Colonic mucosa (tissue), 4 donors: ENCODE data around the gene AGBL4. TPM values are rescaled to one million over a fixed set of nuclear protein-coding genes. Genes with fewer than 3 reads are reported as not detected.

Experiments
- DNase-seq: peaks from one replicate; pipeline ENCODE4 v3.0.0-alpha.2; 2020
- H3K27ac ChIP-seq: fragments of 200-600 bp; one replicate; pipeline ENCODE4 v1.8.0; 2021
- H3K27me3 ChIP-seq: fragments of 200-600 bp; one replicate; pipeline ENCODE4 v1.8.0; 2021
- H3K36me3 ChIP-seq: fragments of 200-600 bp; one replicate; pipeline ENCODE4 v1.8.0; 2021
- H3K4me1 ChIP-seq: fragments of 200-600 bp; one replicate; pipeline ENCODE4 v1.8.0; 2021; ENCODE audit warnings: mild to moderate bottlenecking
- H3K4me3 ChIP-seq: fragments of 200-600 bp; one replicate; pipeline ENCODE4 v1.8.0; 2021
- H3K9ac ChIP-seq, 2 donors: one replicate each; pipeline ENCODE4 v1.7.0; 2013; ENCODE audit warnings: control low read depth in 2 of 2, low read depth in 2 of 2, low read length in 2 of 2
- H3K9me3 ChIP-seq: fragments of 200-600 bp; one replicate; pipeline ENCODE4 v1.8.0; 2021
- intact Hi-C: fragments of 100-400 bp; cut with DNase I; formaldehyde crosslinking; loops from one replicate; pipeline ENCODE4 v1.14.1; 2022
- total RNA-seq, 2 donors: library from RNA; stranded (reverse); fragmentation: NEBNext Ultra II Directional in 1 of 2; extraction: Animal tissue kit (Norgen Biotek cat#: 25700) in 1 of 2; gene quantifications; one replicate each; pipeline ENCODE4 v1.2.1, GENCODE V29; 2021
- TF ChIP-seq, protein P1 (sequence below): fragments of 200-600 bp; IDR thresholded peaks from one replicate; pipeline ENCODE4 v1.8.0; 2022; ENCODE audit warnings: antibody characterized with exemption, mild to moderate bottlenecking
- donor health status: healthy.
- donor health status: DM: no; HTN: no; CAD: no.
- donor health status: DM: no; HTN: no; CAD: no.

AGBL4 gene
- total RNA-seq, 2 donors from 2014 or later, result 0.24 to 0.30 TPM

DNA sequence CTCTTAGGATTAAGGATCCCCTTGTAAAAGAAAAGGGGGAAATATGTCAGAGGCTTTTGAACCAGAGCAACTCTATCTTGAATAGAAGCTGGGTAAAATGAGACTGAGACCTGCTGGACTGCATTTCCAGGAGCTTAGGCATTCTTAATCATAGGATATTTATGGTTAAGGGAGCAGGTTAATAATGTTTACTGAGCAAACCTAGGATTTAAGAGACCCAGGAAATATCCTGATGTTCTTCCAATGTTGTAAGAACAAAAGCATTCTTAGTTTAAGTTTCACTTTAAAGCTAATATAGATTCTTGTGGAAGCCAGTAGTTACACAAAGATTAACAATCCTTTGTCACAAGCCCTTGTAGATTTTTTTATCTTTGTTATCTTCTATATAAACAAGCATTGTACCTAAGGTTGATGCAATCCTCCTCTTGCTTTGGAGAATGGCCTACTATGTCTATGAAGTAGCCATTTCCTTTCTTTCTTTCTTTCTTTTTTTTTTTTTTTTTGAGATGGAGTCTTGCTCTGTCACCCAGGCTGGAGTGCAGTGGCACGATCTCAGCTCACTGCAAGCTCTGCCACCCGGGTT is 676.9 kb downstream of the AGBL4 start:
- H3K36me3 ChIP-seq, result no peaks in the 10 kb centered on the region
- no peak overlapping the region for H3K4me3 ChIP-seq
- no peak for DNase-seq
- H3K9ac ChIP-seq, result no peak overlapping the region
- H3K27me3 ChIP-seq, result no peaks in the 10 kb centered on the region
- intact Hi-C loops, result no loop called here
- TF ChIP-seq, protein P1, sequence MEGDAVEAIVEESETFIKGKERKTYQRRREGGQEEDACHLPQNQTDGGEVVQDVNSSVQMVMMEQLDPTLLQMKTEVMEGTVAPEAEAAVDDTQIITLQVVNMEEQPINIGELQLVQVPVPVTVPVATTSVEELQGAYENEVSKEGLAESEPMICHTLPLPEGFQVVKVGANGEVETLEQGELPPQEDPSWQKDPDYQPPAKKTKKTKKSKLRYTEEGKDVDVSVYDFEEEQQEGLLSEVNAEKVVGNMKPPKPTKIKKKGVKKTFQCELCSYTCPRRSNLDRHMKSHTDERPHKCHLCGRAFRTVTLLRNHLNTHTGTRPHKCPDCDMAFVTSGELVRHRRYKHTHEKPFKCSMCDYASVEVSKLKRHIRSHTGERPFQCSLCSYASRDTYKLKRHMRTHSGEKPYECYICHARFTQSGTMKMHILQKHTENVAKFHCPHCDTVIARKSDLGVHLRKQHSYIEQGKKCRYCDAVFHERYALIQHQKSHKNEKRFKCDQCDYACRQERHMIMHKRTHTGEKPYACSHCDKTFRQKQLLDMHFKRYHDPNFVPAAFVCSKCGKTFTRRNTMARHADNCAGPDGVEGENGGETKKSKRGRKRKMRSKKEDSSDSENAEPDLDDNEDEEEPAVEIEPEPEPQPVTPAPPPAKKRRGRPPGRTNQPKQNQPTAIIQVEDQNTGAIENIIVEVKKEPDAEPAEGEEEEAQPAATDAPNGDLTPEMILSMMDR, result no peak
- no peak overlapping the region for H3K27ac ChIP-seq
- no peaks in the 10 kb centered on the region for H3K4me1 ChIP-seq
- H3K9me3 ChIP-seq, result no peaks in the 10 kb centered on the region

DNA sequence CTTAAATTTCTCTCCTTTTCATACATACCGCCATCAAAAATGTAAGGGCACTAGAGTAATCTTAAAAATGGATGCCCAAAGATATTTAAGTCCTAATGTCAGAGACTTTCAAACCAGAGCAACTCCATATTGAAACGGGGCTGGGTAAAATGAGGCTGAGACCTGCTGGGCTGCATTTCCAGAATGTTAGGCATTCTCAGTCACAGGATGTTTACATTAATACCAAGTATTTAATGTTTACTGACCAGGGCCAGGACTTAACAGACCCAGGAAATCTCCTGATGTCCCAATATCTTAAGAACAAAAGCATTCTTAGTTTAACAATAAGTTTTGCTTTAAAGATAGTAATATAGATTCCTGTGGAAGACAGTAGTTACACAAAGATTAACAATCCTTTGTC is 683.2 kb downstream of the AGBL4 start:
- Histone ChIP-seq H3K27ac (no peak overlapping the region), H3K36me3 (no peaks in the 10 kb centered on the region), H3K4me3 (no peak overlapping the region), H3K4me1 (no peaks in the 10 kb centered on the region), H3K9me3 (no peaks in the 10 kb centered on the region), H3K9ac (no peak overlapping the region), H3K27me3 (no peaks in the 10 kb centered on the region)
- intact Hi-C loops, result no loop called here
- TF ChIP-seq, protein P1, result no peak
- no peak for DNase-seq

DNA sequence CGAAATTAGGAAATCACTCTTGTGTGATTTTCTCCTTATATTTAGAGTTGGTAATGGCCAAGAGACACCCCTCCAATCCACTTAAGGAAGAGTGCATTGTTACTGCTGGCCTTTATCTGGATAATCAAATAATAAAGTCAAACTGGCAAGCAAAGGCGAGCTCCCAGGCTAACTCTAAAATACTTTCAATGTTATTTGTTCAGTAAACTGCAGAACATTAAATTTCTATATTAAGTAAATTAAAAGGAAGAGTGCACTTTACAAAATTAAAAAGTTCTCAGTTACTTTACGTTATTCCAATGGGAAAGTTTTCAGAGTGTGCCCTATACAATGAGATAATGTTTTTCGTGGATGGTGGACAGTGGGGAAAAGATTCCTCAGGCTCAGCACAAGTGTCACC is 684.7 kb downstream of the AGBL4 start:
- no peak overlapping the region for H3K4me3 ChIP-seq
- no peak overlapping the region for H3K9ac ChIP-seq
- no peak overlapping the region for H3K27ac ChIP-seq
- TF ChIP-seq, protein P1, result no peak
- no peaks in the 10 kb centered on the region for H3K27me3 ChIP-seq
- no peaks in the 10 kb centered on the region for H3K4me1 ChIP-seq
- no peaks in the 10 kb centered on the region for H3K36me3 ChIP-seq
- DNase-seq, result no peak
- intact Hi-C loops, result no loop called here
- no peaks in the 10 kb centered on the region for H3K9me3 ChIP-seq

DNA sequence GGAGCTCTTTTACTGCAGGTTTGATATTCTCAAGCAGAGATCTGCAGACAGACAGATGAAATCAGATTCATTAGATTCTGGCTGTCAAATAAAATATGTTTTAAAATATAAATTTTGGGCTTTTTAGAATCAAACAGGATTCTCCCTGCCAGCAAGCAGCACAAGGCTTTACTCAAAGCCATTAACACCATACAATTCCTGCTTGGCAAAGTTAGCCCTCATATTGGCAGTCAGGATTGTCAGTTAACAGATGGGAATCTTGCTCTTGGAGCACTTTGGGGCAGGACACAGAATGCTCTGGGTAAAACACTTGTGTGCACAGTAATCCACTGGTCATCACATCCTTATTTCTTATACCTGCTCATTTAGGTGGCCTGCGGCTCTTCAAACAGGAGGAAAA is 686.5 kb downstream of the AGBL4 start:
- no peak overlapping the region for H3K4me3 ChIP-seq
- H3K36me3 ChIP-seq, result no peaks in the 10 kb centered on the region
- intact Hi-C loops, result no loop called here
- H3K9me3 ChIP-seq, result no peaks in the 10 kb centered on the region
- TF ChIP-seq, protein P1, result no peak
- H3K27me3 ChIP-seq, result no peaks in the 10 kb centered on the region
- no peak for DNase-seq
- H3K27ac ChIP-seq, result no peak overlapping the region
- H3K9ac ChIP-seq, result no peak overlapping the region
- no peaks in the 10 kb centered on the region for H3K4me1 ChIP-seq

DNA sequence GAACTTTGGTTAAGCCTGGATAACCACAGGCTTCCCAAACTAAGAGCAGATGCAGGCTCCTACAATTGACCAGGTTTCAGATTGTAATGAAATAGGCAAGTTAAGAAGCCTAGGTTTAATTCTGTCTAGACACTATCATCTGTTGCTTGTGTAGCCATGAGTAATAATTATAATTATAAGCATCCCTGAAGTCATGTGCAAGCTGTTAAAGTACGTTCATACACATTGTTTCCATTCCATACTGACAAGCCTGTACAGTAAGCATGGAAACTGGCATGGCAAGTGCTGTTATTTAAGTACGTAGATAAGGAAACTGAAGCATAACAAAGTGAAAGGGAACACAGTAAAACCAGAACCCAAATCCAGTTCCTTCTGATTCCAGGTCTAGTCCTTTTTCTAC is 689.8 kb downstream of the AGBL4 start:
- no peak for DNase-seq
- Histone ChIP-seq H3K9me3 (no peaks in the 10 kb centered on the region), H3K4me3 (no peak overlapping the region), H3K27ac (no peak overlapping the region), H3K36me3 (no peaks in the 10 kb centered on the region), H3K9ac (no peak overlapping the region), H3K4me1 (no peaks in the 10 kb centered on the region), H3K27me3 (no peaks in the 10 kb centered on the region)
- intact Hi-C loops, result no loop called here
- TF ChIP-seq, protein P1, result no peak
